Measurements from ENCODE around the gene MLEC.
A peak's percentile ranks its signal among the peaks of the same experiment; 100 is the strongest.

MLEC gene

DNA sequence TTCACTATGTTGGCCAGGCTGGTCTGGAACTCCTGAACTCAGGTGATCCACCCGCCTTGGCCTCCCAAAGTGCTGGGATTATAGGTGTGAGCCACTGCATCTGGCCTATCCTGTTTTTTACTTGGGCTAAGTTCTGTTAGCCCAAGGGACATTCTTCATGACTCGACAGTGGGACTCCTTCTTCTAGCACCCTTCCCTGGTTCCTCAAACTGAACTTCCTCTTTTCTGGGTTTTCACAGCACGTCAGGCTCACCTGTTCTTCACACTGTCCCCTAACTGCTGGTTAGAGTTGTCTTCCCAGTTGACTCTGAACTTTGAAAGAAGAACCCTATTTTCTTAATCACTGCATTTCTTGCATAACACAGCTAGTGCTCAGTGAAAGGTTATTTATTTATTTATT lies 24.1 kb upstream of the MLEC start:
- Histone ChIP-seq H3K27ac (ENCODE audit: low read depth, low read length) (no peak overlapping the region), H3K4me3 (ENCODE audit: low read length) (no peak overlapping the region), H3K4me2 (ENCODE audit: low read length) (peak overlapping the region; percentile 14; the same call in 1 of the 2 replicates), H4K20me1 (ENCODE audit: control insufficient read depth, insufficient read depth, low read depth, low read length) (no peaks in the 10 kb centered on the region), H3K4me1 (ENCODE audit: control insufficient read depth, low read length) (peaks cover 11% of the 10 kb centered on the region), H3K9me2 (replicated peaks; ENCODE audit: control insufficient read depth, low read length) (no peaks in the 10 kb centered on the region), H3K79me2 (ENCODE audit: control insufficient read depth, low read length) (no peaks in the 10 kb centered on the region), H3F3A (ENCODE audit: control insufficient read depth, insufficient read depth) (no peaks in the 10 kb centered on the region), H3K27me3 (ENCODE audit: control insufficient read depth, low read length) (no peaks in the 10 kb centered on the region), H3K36me3 (ENCODE audit: control insufficient read depth, low read length) (no peaks in the 10 kb centered on the region), H3K9me3 (ENCODE audit: control insufficient read depth, insufficient read depth, low read length) (no peaks in the 10 kb centered on the region)
- no peak for TF ChIP-seq EZH2phosphoT487 (IDR thresholded peaks at IDR 0.05; ENCODE audit: borderline replicate concordance, low read length)
- TF ChIP-seq, protein P1, sequence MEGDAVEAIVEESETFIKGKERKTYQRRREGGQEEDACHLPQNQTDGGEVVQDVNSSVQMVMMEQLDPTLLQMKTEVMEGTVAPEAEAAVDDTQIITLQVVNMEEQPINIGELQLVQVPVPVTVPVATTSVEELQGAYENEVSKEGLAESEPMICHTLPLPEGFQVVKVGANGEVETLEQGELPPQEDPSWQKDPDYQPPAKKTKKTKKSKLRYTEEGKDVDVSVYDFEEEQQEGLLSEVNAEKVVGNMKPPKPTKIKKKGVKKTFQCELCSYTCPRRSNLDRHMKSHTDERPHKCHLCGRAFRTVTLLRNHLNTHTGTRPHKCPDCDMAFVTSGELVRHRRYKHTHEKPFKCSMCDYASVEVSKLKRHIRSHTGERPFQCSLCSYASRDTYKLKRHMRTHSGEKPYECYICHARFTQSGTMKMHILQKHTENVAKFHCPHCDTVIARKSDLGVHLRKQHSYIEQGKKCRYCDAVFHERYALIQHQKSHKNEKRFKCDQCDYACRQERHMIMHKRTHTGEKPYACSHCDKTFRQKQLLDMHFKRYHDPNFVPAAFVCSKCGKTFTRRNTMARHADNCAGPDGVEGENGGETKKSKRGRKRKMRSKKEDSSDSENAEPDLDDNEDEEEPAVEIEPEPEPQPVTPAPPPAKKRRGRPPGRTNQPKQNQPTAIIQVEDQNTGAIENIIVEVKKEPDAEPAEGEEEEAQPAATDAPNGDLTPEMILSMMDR (IDR thresholded peaks at IDR 0.05; ENCODE audit: low read depth, low read length, poor library complexity, severe bottlenecking): no peak

DNA sequence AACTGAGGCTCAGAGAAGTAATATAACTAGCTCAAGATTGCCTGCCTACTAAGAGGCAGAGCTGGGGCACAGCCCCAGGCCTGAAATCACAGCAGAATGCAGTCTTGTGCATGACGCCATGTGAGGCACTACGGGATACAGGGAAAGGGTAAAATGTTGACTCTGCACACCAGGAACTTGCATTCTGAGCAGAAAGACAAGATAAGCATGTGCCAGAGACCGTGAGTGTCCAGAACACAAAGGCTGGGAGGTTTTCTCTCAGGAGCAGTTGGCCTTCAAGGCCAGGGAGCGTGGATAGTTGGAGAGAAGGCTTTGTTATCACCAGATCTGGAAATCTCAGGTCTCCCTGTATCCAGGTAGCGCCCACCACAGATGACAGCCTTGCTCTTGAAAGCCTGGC lies 23.2 kb upstream of the MLEC start:
- Histone ChIP-seq H3K4me3 (ENCODE audit: low read length) (no peak overlapping the region), H3K9me2 (replicated peaks; ENCODE audit: control insufficient read depth, low read length) (no peaks in the 10 kb centered on the region), H3K36me3 (ENCODE audit: control insufficient read depth, low read length) (no peaks in the 10 kb centered on the region), H3K4me2 (ENCODE audit: low read length) (no peak overlapping the region), H3K9me3 (ENCODE audit: control insufficient read depth, insufficient read depth, low read length) (no peaks in the 10 kb centered on the region), H4K20me1 (ENCODE audit: control insufficient read depth, insufficient read depth, low read depth, low read length) (no peaks in the 10 kb centered on the region), H3K79me2 (ENCODE audit: control insufficient read depth, low read length) (no peaks in the 10 kb centered on the region), H3K27me3 (ENCODE audit: control insufficient read depth, low read length) (0 out of 2 replicates have a peak, but pooled peaks cover 4% of the 10 kb centered on the region), H3K4me1 (ENCODE audit: control insufficient read depth, low read length) (peaks cover 14% of the 10 kb centered on the region), H3K27ac (ENCODE audit: low read depth, low read length) (no peak overlapping the region), H3F3A (ENCODE audit: control insufficient read depth, insufficient read depth) (no peaks in the 10 kb centered on the region)
- TF ChIP-seq, protein P1 (IDR thresholded peaks at IDR 0.05; ENCODE audit: low read depth, low read length, poor library complexity, severe bottlenecking): no peak
- TF ChIP-seq EZH2phosphoT487 (IDR thresholded peaks at IDR 0.05; ENCODE audit: borderline replicate concordance, low read length): no peak

DNA sequence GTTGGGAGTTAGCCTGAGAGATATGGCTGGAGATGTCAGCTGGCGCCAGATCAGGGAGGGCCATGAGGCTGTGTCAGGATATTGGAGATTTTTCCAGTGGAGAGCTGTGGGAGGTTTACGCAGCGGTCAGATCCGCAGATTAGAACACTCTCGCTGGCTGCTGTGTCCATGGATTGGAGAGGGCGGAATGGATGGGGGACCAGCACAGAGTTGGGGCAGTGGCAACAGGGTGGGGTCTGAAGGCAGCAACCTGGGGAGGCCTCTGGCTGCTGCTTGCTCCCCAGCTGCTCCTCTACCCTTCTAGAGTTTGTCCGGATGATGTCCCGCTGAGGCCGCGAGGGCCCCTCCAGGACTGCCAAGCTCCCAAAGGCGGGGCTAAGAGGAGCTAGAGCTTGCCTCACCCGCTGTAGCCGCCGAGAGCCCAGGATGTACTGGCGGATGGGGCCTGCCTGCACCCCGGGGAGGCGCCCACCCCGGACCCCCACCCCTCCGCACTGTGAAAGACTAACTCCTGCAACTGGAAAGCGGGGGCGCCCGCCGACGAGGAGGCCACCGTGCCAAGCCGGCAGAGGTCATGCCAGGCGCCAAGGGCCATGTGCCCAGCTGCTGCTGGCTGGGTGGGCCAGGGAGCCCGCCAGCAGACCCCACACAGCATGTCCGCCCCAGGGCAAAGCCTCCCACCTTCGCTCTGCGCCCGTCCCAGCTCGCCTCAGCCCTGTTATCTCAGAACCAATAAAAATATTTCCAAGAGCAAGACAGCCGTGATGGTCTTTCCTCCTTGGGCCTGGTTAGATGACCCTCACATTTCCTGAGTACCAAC lies 20.2 kb upstream of the MLEC start:
- no peak overlapping the region for H3K4me2 ChIP-seq (ENCODE audit: low read length)
- 0 out of 2 replicates have a peak, but pooled peaks cover 5% of the 10 kb centered on the region for H3K27me3 ChIP-seq (ENCODE audit: control insufficient read depth, low read length)
- no peaks in the 10 kb centered on the region for H3K9me2 ChIP-seq (replicated peaks; ENCODE audit: control insufficient read depth, low read length)
- no peak overlapping the region for H3K27ac ChIP-seq (ENCODE audit: low read depth, low read length)
- H3K4me1 ChIP-seq (ENCODE audit: control insufficient read depth, low read length): peaks cover 27% of the 10 kb centered on the region
- no peaks in the 10 kb centered on the region for H3K36me3 ChIP-seq (ENCODE audit: control insufficient read depth, low read length)
- no peaks in the 10 kb centered on the region for H3F3A ChIP-seq (ENCODE audit: control insufficient read depth, insufficient read depth)
- TF ChIP-seq, protein P1 (IDR thresholded peaks at IDR 0.05; ENCODE audit: low read depth, low read length, poor library complexity, severe bottlenecking): no peak
- no peak for TF ChIP-seq EZH2phosphoT487 (IDR thresholded peaks at IDR 0.05; ENCODE audit: borderline replicate concordance, low read length)
- no peaks in the 10 kb centered on the region for H4K20me1 ChIP-seq (ENCODE audit: control insufficient read depth, insufficient read depth, low read depth, low read length)
- H3K79me2 ChIP-seq (ENCODE audit: control insufficient read depth, low read length): no peaks in the 10 kb centered on the region
- H3K4me3 ChIP-seq (ENCODE audit: low read length): no peak overlapping the region
- no peaks in the 10 kb centered on the region for H3K9me3 ChIP-seq (ENCODE audit: control insufficient read depth, insufficient read depth, low read length)
